HCT116 (cell line): Measurements from ENCODE around the gene STX16. TPM values are rescaled to one million over a fixed set of nuclear protein-coding genes. Genes with fewer than 3 reads are reported as not detected.

ENCODE experiments used
- ATAC-seq: fragments of 200-7000 bp; cut with Tn5 transposase; 2 replicates; pipeline ENCODE4 v1.9.1; 2020; ENCODE audit warnings: mild to moderate bottlenecking, moderate library complexity
- BruUV-seq: library from RNA; stranded (reverse); fragments of 400-500 nt; replicated peaks from 2 replicates; lab custom pipeline; 2021; lab: Mats Ljungman, UMichigan
- CTCF ChIA-PET: fragments of 300-600 bp; sonication (Branson Sonifier 250); formaldehyde crosslinking; loops from one replicate; lab custom pipeline; 2021; ENCODE audit warnings: antibody characterized with exemption; lab: Charles Lee
- POLR2A ChIA-PET: fragments of 300-600, 350-600 bp; sonication (Branson Sonifier 250); formaldehyde crosslinking; loops from one replicate; lab custom pipeline; 2021; ENCODE audit warnings: antibody characterized with exemption; lab: Charles Lee
- RAD21 ChIA-PET, 2 experiments: fragments of 300-600 bp; sonication (Branson Sonifier 250); formaldehyde crosslinking; loops; one replicate each; lab custom pipeline; 2023; ENCODE audit warnings: low total read pairs in 2 of 2; ENCODE audit not compliant: uncharacterized antibody in 2 of 2, unreplicated experiment in 2 of 2, low non-redundant PET in 1 of 2; lab: Charles Lee
- DNase-seq: peaks from one replicate; pipeline ENCODE4 v3.0.0-alpha.2; 2010; ENCODE audit warnings: low read depth, low spot score
- H2AFZ ChIP-seq: fragments of 200-600 bp; shearing (Covaris generic), sonication (generic); 2 replicates; pipeline ENCODE4 v1.6.1; 2017; ENCODE audit warnings: low read depth, mixed run types, mixed read lengths, antibody characterized with exemption, low read length; ENCODE audit not compliant: poor library complexity, severe bottlenecking
- H3K27ac ChIP-seq: 2 replicates; pipeline ENCODE4 v1.5.1; 2012; ENCODE audit warnings: low read depth, low read length
- H3K27me3 ChIP-seq: fragments of 200-600 bp; sonication (generic); 2 replicates; pipeline ENCODE4 v1.6.1; 2016; ENCODE audit warnings: mixed run types, low read length, mixed read lengths; ENCODE audit not compliant: insufficient read depth
- H3K36me3 ChIP-seq, 2 experiments: fragments of 200-500 bp in 1 of 2; fragments of 200-600 bp in 1 of 2; sonication (Bioruptor generic) in 1 of 2; sonication (generic) in 1 of 2; 2 replicates each; pipeline versions ENCODE4 v1.5.1 to v1.6.1; 2014 to 2016; ENCODE audit warnings: low read length in 2 of 2, inconsistent platforms in 1 of 2, mixed read lengths in 1 of 2, mixed run types in 1 of 2; ENCODE audit not compliant: insufficient read depth in 2 of 2, control insufficient read depth in 1 of 2
- H3K4me1 ChIP-seq, 2 experiments: fragments of 200-600 bp in 1 of 2; sonication (generic) in 1 of 2; 2 replicates each; pipeline versions ENCODE4 v1.5.1 to v1.6.1; 2012 to 2017; ENCODE audit warnings: low read length in 2 of 2, inconsistent platforms in 1 of 2, mild to moderate bottlenecking in 1 of 2, mixed read lengths in 1 of 2, mixed run types in 1 of 2, moderate library complexity in 1 of 2; ENCODE audit not compliant: insufficient read depth in 2 of 2, control insufficient read depth in 1 of 2
- H3K4me2 ChIP-seq: fragments of 200-600 bp; sonication (generic); 2 replicates; pipeline ENCODE4 v1.6.1; 2017; ENCODE audit warnings: mixed run types, low read length, mixed read lengths
- H3K4me3 ChIP-seq, 2 experiments: fragments of 200-600 bp in 1 of 2; sonication (generic) in 1 of 2; replicated peaks in 1 of 2; 2 replicates each; pipeline ENCODE4 v1.5.1; 2011 to 2016; ENCODE audit warnings: low read length in 2 of 2, control low read depth in 1 of 2, low read depth in 1 of 2, mild to moderate bottlenecking in 1 of 2, mixed read lengths in 1 of 2, mixed run types in 1 of 2
- H3K79me2 ChIP-seq: fragments of 200-600 bp; sonication (generic); 2 replicates; pipeline ENCODE4 v1.6.1; 2017; ENCODE audit warnings: mild to moderate bottlenecking, mixed run types, low read length, moderate library complexity, mixed read lengths; ENCODE audit not compliant: insufficient read depth
- H3K9ac ChIP-seq: fragments of 200-600 bp; sonication (generic); 2 replicates; pipeline ENCODE4 v1.6.1; 2016; ENCODE audit warnings: low read length, mixed read lengths
- H3K9me2 ChIP-seq: fragments of 200-600 bp; sonication (generic), shearing (Covaris generic); 2 replicates; pipeline ENCODE4 v1.6.1; 2017; ENCODE audit warnings: mixed run types, mild to moderate bottlenecking, moderate library complexity; ENCODE audit not compliant: insufficient read depth
- H3K9me3 ChIP-seq, 2 experiments: fragments of 200-500 bp in 1 of 2; fragments of 200-600 bp in 1 of 2; sonication (Bioruptor generic) in 1 of 2; sonication (generic) in 1 of 2; 2 replicates each; pipeline ENCODE4 v1.6.1; 2014 to 2017; ENCODE audit warnings: low read length in 2 of 2, mixed read lengths in 2 of 2, inconsistent platforms in 1 of 2, low read depth in 1 of 2, mild to moderate bottlenecking in 1 of 2, mixed run types in 1 of 2, moderate library complexity in 1 of 2; ENCODE audit not compliant: control insufficient read depth in 1 of 2, insufficient read depth in 1 of 2
- H4K20me1 ChIP-seq: fragments of 200-600 bp; sonication (generic), shearing (Covaris generic); 2 replicates; pipeline ENCODE4 v1.6.1; 2017; ENCODE audit warnings: mixed run types, mild to moderate bottlenecking, moderate library complexity; ENCODE audit not compliant: insufficient read depth
- CBX3 ChIP-seq: IDR thresholded peaks from 2 replicates; pipeline ENCODE4 v1.6.1; 2012; ENCODE audit warnings: low read depth
- CEBPB ChIP-seq: IDR thresholded peaks from 2 replicates; pipeline ENCODE4 v1.6.1; 2012; ENCODE audit warnings: low read depth
- EGR1 ChIP-seq: IDR thresholded peaks from 2 replicates; pipeline ENCODE4 v1.6.1; 2012; ENCODE audit warnings: low read depth
- EZH2 ChIP-seq: fragments of 200-600 bp; sonication (generic); IDR thresholded peaks from 2 replicates; pipeline ENCODE4 v1.6.1; 2017; ENCODE audit warnings: antibody characterized with exemption, mixed run types
- EZH2phosphoT487 ChIP-seq: fragments of 200-600 bp; IDR thresholded peaks from 2 replicates; pipeline ENCODE4 v1.6.1; 2018; ENCODE audit warnings: antibody characterized with exemption, borderline replicate concordance
- JUND ChIP-seq: IDR thresholded peaks from 2 replicates; pipeline ENCODE4 v1.6.1; 2012
- POLR2A ChIP-seq: IDR thresholded peaks from 2 replicates; pipeline ENCODE4 v1.7.0; 2011; ENCODE audit warnings: borderline replicate concordance; ENCODE audit not compliant: insufficient read depth, insufficient read length; ENCODE audit errors: extremely low read depth
- POLR2AphosphoS5 ChIP-seq: IDR thresholded peaks from 2 replicates; pipeline ENCODE4 v1.6.1; 2011; ENCODE audit warnings: mild to moderate bottlenecking, low read depth, low read length, moderate library complexity
- RAD21 ChIP-seq: IDR thresholded peaks from 2 replicates; pipeline ENCODE4 v1.6.1; 2012; ENCODE audit warnings: low read depth, mild to moderate bottlenecking
- SIN3A ChIP-seq: IDR thresholded peaks from 2 replicates; pipeline ENCODE4 v1.6.1; 2012; ENCODE audit warnings: low read depth
- SP1 ChIP-seq: IDR thresholded peaks from 2 replicates; pipeline ENCODE4 v1.6.1; 2012; ENCODE audit warnings: low read depth
- SRF ChIP-seq: IDR thresholded peaks from 2 replicates; pipeline ENCODE4 v1.6.1; 2012; ENCODE audit warnings: low read depth
- YY1 ChIP-seq: IDR thresholded peaks from 2 replicates; pipeline ENCODE4 v1.6.1; 2011; ENCODE audit warnings: low read length, low read depth, moderate library complexity, mild to moderate bottlenecking; ENCODE audit not compliant: insufficient replicate concordance; ENCODE audit errors: extremely low read depth
- ZFX ChIP-seq: fragments of 450-650 bp; IDR thresholded peaks from 2 replicates; pipeline ENCODE4 v1.6.1; 2017
- ZNF274 ChIP-seq: fragments of 200-500 bp; sonication (Bioruptor generic); IDR thresholded peaks from 2 replicates; pipeline ENCODE4 v1.6.1; 2014; ENCODE audit warnings: mild to moderate bottlenecking, low read depth, low read length, inconsistent platforms
- intact Hi-C: fragments of 100-400 bp; cut with micrococcal nuclease; formaldehyde crosslinking; loops from 2 replicates; pipeline ENCODE4 v1.10.0; 2022
- total RNA-seq: library from RNA; stranded (reverse); gene quantifications from one replicate; pipeline ENCODE4 v1.2.1, GENCODE V29; 2021; ENCODE audit not compliant: unreplicated experiment
- TF ChIP-seq, protein P1 (sequence below), 3 experiments: fragments of 200-600 bp in 1 of 3; sonication (generic) in 1 of 3; IDR thresholded peaks in 2 of 3; conservative IDR thresholded peaks in 1 of 3; 2 replicates each; pipeline ENCODE4 v1.5.1; 2012 to 2017; ENCODE audit warnings: low read depth in 2 of 3, low read length in 2 of 3, antibody characterized with exemption in 1 of 3, borderline replicate concordance in 1 of 3, control low read depth in 1 of 3, mild to moderate bottlenecking in 1 of 3, mixed read lengths in 1 of 3, mixed run types in 1 of 3, moderate library complexity in 1 of 3; ENCODE audit not compliant: insufficient read depth in 1 of 3
- TF ChIP-seq, protein P2 (sequence below): IDR thresholded peaks from 2 replicates; pipeline ENCODE4 v1.6.1; 2012
- TF ChIP-seq, protein P3 (sequence below): IDR thresholded peaks from 2 replicates; pipeline ENCODE4 v1.6.1; 2012; ENCODE audit warnings: low read depth
- TF ChIP-seq, protein P4 (sequence below): IDR thresholded peaks from 2 replicates; pipeline ENCODE4 v1.6.1; 2011; ENCODE audit warnings: mild to moderate bottlenecking, low read length, moderate library complexity; ENCODE audit not compliant: insufficient replicate concordance; ENCODE audit errors: extremely low read depth

Gene STX16
- total RNA-seq, 1 experiment from 2014 or later, result 55.1 TPM

DNA sequence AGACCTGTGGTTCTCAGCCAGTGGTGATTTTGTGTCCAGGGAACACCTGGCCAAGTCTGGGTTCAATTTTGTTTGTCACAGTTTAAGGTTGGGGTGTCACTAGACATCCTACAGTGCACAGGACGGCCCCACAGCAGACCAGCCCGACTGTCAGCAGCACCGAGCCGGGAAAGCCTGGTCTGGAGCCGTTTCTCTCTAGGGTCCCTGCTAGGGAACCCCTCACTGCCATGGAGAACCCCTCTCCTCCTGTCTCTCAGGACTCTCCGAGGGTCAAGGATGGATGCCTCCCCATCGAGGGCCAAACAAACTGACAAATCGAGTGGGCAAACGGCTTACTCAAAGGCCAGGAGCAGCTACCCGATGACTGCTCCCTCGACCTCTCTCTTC is 15.8 kb upstream of the STX16 start:
- H3K79me2 ChIP-seq, result no peaks in the 10 kb centered on the region
- no peak overlapping the region for H3K4me3 ChIP-seq
- ChIA-PET POLR2A (no interaction called here), RAD21 (no interaction called here), CTCF (no interaction called here)
- TF ChIP-seq SP1, result no peak
- no peak for TF ChIP-seq EZH2phosphoT487
- TF ChIP-seq POLR2A, result no peak
- no peak for TF ChIP-seq EGR1
- TF ChIP-seq ZNF274, result no peak
- no peak for TF ChIP-seq SIN3A
- TF ChIP-seq, protein P1, sequence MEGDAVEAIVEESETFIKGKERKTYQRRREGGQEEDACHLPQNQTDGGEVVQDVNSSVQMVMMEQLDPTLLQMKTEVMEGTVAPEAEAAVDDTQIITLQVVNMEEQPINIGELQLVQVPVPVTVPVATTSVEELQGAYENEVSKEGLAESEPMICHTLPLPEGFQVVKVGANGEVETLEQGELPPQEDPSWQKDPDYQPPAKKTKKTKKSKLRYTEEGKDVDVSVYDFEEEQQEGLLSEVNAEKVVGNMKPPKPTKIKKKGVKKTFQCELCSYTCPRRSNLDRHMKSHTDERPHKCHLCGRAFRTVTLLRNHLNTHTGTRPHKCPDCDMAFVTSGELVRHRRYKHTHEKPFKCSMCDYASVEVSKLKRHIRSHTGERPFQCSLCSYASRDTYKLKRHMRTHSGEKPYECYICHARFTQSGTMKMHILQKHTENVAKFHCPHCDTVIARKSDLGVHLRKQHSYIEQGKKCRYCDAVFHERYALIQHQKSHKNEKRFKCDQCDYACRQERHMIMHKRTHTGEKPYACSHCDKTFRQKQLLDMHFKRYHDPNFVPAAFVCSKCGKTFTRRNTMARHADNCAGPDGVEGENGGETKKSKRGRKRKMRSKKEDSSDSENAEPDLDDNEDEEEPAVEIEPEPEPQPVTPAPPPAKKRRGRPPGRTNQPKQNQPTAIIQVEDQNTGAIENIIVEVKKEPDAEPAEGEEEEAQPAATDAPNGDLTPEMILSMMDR (IDR thresholded peaks at IDR 0.05 in 2 of 3, conservative IDR thresholded peaks at IDR 0.05 in 1 of 3; ENCODE audit: borderline replicate concordance in 1 of 3, insufficient read depth in 1 of 3, low read depth in 2 of 3, low read length in 2 of 3), result no peak
- no peak for TF ChIP-seq POLR2AphosphoS5
- no peak for TF ChIP-seq SRF
- TF ChIP-seq RAD21, result no peak
- TF ChIP-seq, protein P2, sequence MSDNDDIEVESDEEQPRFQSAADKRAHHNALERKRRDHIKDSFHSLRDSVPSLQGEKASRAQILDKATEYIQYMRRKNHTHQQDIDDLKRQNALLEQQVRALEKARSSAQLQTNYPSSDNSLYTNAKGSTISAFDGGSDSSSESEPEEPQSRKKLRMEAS, result no peak
- TF ChIP-seq ZFX, result no peak
- no peak for TF ChIP-seq CBX3
- TF ChIP-seq YY1, result no peak
- no peak for TF ChIP-seq EZH2
- TF ChIP-seq, protein P3, sequence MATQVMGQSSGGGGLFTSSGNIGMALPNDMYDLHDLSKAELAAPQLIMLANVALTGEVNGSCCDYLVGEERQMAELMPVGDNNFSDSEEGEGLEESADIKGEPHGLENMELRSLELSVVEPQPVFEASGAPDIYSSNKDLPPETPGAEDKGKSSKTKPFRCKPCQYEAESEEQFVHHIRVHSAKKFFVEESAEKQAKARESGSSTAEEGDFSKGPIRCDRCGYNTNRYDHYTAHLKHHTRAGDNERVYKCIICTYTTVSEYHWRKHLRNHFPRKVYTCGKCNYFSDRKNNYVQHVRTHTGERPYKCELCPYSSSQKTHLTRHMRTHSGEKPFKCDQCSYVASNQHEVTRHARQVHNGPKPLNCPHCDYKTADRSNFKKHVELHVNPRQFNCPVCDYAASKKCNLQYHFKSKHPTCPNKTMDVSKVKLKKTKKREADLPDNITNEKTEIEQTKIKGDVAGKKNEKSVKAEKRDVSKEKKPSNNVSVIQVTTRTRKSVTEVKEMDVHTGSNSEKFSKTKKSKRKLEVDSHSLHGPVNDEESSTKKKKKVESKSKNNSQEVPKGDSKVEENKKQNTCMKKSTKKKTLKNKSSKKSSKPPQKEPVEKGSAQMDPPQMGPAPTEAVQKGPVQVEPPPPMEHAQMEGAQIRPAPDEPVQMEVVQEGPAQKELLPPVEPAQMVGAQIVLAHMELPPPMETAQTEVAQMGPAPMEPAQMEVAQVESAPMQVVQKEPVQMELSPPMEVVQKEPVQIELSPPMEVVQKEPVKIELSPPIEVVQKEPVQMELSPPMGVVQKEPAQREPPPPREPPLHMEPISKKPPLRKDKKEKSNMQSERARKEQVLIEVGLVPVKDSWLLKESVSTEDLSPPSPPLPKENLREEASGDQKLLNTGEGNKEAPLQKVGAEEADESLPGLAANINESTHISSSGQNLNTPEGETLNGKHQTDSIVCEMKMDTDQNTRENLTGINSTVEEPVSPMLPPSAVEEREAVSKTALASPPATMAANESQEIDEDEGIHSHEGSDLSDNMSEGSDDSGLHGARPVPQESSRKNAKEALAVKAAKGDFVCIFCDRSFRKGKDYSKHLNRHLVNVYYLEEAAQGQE, result no peak
- no peak for TF ChIP-seq JUND
- TF ChIP-seq, protein P4, sequence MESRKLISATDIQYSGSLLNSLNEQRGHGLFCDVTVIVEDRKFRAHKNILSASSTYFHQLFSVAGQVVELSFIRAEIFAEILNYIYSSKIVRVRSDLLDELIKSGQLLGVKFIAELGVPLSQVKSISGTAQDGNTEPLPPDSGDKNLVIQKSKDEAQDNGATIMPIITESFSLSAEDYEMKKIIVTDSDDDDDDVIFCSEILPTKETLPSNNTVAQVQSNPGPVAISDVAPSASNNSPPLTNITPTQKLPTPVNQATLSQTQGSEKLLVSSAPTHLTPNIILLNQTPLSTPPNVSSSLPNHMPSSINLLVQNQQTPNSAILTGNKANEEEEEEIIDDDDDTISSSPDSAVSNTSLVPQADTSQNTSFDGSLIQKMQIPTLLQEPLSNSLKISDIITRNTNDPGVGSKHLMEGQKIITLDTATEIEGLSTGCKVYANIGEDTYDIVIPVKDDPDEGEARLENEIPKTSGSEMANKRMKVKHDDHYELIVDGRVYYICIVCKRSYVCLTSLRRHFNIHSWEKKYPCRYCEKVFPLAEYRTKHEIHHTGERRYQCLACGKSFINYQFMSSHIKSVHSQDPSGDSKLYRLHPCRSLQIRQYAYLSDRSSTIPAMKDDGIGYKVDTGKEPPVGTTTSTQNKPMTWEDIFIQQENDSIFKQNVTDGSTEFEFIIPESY, result no peak
- no peak for TF ChIP-seq CEBPB
- H3K4me2 ChIP-seq, result no peak overlapping the region
- DNase-seq, result no peak
- H2AFZ ChIP-seq, result no peak overlapping the region
- H3K9ac ChIP-seq, result no peak overlapping the region
- no peaks in the 10 kb centered on the region for H3K36me3 ChIP-seq
- no TSS peak for BruUV-seq
- H3K4me1 ChIP-seq, result peaks cover 0 to 9% of the 10 kb centered on the region in 2 experiments; a peak in 2 of 4 replicates
- no peaks in the 10 kb centered on the region for H3K9me3 ChIP-seq
- no peaks in the 10 kb centered on the region for H4K20me1 ChIP-seq
- H3K27ac ChIP-seq, result no peak overlapping the region; the same call in 1 of the 2 replicates
- 0 out of 2 replicates have a peak, but pooled peaks cover 4% of the 10 kb centered on the region for H3K27me3 ChIP-seq
- no peaks in the 10 kb centered on the region for H3K9me2 ChIP-seq
- ATAC-seq, result no peak
- intact Hi-C loops, result no loop called here
